AG08396 (cell line): ENCODE results near the gene CYP4V2.

Experiments used
- DNase-seq: peaks from one replicate; pipeline ENCODE4 v3.0.0; 2012; ENCODE audit warnings: low spot score, mixed read lengths

Gene CYP4V2

DNA sequence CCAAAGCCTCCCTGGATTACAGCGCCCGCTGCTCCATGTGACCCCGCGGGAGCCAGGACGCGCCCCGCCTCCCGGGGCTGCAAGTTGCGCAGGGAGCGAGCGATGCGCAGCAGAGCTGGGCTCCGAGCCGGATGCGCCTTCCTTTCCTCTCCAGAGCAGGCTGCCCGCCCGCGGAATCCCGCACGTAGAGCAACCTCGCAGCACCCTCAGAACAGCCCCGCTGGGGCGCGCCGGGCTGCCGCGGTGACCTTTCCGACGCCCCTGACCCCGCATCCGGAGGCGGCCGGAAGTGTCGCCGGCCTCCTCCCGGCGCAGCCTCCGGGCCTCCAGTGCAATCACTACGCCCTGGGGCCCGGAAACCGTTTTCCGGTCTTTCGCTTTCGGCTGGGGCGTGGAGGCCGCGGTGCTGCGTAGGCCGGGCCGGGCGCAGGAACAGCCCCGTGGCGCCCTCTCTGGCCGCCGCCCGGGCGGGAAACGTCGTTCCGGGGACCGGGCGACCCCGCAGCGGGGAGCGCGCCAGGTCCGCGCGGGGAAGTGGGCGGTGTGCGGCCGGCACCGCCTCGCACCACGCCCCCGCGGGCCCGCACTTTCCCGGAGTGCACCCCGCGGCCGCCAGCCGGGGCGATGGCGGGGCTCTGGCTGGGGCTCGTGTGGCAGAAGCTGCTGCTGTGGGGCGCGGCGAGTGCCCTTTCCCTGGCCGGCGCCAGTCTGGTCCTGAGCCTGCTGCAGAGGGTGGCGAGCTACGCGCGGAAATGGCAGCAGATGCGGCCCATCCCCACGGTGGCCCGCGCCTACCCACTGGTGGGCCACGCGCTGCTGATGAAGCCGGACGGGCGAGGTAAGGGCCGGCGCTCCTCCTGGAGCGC is at the start of gene CYP4V2:
CYP4V2 (plus strand) TSS at position 368 of the 866 bp plus-strand sequence; CDS start at position 625, 257 bp downstream.
- DNase-seq = peak; percentile 92

DNA sequence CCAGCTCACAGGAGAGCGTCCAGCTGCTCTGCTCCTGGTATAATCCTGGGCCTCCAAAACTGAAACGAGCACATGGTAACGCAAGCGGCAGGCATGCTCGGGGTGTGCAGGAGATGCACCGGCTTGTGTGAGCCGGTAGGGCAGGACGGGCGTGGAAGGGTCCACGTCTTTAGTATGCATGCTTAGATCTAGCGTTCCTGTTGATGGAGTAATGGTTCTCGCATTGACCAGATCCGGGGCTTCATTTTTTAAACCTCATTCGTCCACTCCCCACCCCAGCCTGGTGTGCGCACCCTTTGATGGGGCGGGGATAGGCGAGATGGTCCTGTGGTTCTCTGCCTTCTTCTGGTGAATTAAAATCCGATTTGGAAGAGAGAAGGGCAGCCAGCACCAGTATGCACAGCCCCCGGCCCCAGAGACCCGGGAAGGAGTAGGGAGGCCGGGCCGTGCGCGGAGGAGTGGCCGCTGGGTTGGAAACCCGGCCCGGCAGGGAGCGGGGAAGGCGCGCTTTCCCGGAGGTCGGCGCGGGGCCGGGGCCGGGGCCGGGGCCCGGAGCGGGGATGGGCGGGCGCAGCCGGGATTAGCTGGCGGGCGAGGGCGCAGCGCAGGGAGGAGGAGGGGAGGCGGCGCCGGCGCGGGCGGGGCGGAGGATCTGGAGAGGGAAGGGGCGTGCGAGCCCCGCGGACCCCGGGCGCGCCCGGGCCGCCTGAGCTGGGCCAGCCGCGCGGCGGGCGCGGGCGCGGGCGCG is 47.0 kb upstream of the CYP4V2 start:
- DNase-seq = peak; percentile 59

DNA sequence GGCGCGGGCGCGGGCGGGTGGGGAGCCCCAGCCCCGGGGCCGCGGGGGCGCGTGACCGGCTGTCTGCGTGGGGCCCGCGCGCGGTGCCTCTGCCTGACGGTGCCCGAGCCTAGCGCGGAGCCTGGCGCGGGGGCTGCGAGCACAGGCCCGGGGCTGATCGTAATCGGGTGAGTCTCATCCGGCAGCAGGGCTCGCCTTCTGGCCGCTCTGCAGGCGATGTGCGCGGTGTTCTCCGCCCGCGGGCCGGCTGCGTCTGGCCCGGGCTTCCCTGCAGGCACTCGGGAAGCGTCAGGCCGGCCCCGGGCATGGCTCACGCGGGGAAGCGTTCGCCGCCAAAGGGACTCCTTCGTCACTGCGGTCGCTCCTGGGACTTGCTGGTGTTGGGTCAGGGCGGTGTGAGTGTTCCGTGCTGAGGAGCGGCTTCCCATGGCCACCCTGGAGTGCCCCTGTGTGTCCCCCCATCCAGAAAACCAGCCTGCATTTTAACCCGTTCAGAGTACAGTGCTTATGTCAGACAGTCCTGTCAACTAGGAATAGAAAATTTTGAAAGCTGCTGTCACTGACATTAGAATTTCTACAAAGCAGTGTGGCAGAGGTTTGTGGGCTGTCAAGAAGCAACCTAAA is 46.3 kb upstream of the CYP4V2 start:
- DNase-seq = peak; percentile 70

DNA sequence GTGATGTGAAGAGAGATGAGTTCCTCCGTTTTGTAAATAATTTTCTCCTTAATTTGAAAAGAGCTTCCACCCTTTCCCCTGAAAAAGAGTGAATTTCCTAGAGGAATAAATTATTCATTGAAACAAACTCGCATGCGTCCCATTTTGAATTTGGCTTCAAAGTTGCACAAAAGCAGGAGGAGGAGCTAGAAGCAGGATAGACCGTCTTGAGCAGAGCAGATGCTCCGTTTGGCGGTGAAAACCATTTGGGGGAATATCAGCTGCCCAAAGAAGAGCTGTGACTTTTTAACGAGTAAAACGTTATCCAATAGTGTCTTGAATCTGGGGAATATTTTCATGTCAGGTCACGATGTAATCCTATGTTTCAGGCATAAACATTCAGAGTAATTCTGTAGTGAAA is 44.9 kb upstream of the CYP4V2 start:
- DNase-seq = no peak

DNA sequence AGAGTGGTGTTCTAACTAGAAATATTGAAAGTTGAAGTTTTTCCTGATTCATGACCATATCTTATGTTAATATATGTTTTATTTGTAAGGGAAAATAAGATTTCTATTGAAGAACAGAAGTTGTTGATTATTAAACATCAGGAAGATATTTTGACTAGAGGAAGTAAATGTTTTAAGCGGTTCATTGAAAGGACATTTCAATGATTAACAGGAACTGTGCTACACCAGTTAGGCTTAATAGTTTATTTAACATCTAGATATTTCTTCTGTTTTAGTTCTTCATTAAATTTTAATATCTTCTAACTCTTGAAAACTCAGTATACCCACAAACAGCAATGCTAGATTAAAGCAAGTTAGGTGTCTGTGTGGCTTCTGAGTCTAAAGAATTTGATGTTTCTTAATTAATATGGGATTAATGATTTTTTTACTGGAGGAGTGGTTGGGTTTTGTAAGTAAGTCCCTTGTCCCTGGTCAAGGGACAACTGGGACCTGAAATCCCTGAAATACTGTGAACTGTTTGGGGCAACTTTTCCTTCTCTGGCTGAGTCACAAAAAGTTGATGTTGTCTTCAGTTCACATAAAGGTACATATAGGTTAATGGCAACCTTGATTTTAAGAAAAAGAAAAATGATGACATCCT is 42.9 kb upstream of the CYP4V2 start:
- DNase-seq = no peak

DNA sequence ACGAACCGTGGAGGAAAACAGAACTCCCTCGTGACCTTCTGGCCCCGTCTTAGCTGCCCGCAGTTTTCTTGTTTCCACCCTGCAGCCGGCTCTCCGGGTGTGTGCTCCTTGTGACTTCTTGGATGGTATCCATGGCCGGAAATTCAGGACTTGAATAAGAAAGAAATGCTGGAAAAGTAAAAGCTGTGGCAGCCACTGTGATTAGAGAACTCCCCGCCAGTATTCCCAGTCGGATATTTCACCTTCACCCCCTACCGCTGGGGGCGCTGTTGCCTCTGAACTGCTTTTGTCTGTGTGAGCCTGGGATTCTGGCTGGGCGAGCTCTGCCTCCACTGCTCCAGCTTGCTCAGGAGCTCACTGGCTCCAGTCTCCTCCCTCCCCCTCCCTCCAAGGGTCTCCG is 41.5 kb upstream of the CYP4V2 start:
- DNase-seq = peak; percentile 29

DNA sequence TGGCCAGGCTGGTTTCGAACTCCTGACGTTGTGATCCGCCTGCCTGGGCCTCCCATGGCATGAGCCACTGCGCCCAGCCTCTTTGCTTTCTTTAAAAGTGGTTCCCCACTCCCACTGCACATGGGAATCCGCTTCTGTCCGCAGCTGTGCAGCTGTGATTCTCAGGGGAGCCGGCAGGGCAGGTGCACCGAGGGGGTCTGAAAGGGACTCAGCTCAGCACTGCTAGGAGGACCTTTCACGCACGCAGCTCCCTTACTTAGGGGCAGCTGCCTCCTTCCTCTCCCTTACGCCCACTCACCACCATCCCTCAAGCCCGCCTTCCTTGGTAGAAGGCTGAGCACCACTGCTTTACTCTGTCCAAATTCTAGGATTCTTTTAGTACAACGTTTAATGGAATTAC is 40.4 kb upstream of the CYP4V2 start:
- DNase-seq = no peak

DNA sequence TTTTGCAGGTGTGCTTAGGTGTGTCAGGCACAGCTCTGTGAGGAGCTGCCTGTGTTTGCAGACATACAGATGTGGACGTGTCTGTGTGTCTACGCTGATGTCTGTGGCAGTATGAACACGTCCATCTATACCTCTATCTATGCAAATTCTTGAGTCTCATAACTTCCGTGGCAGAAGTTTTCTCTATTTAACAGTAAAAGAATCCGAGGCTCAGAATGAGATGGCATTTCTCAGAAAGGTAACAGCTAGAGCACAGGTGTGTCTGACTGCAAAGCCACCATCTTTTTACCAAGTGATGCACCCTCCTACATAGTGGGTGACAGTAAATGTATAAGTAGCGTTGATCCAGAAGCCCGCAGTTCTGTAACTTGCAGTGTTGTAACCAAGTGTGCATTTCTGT is 39.9 kb upstream of the CYP4V2 start:
- no peak for DNase-seq

DNA sequence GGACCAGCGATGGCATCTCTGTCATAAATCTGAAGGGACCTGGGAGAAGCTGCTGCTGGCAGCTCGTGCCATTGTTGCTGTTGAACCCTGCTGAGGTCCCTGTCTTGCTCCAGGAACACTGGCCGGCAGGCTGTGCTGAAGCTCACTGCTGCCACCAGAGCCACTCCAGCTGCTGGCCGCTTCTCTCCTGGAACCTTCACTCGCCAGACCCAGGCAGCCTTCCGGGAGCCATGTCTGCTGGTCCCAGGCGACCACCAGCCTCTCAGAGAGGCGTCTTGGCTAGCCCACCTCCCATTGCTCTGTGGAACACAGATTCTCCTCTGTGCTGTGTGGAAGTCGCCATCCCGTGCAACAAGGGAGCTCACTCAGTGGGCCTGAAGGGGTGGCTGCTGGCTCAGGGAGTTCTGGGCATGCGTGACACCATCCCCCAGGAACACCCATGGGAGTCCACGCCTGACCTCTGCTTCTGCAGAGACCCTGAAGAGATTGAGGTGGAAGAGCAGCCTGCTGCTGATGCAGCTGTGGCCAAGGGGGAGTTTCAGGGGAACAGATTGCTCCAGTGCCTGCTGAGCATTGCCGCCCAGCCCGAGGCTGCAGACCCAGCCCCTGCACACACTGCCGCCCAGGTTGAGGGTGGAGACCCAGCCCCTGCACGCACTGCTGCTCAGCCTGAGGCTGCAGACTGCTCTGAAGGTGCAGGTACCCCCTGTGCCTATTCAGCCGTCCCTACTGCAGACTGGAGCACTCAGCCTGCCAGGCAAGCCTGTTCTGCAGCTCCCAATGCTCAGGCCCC is 33.1 kb upstream of the CYP4V2 start:
- DNase-seq = no peak

DNA sequence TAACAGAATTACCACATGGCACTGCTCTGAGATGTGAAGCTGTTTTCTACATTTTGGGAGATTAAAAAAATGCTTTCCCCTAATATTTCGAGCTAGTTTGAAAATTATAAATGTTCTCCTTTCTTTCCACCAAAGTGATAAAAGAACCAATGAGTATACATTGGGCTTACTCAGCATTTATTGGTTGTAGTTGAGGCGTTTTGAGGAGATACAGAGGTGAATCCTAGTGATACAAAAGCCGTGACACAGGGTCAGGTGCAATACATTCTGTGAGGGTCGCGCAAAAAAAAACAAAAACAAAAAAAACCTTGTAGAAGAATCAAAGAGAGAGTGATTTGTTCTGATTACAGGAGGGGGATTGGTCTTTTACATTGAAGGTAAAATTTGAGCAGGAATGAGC is 32.4 kb upstream of the CYP4V2 start:
- DNase-seq = no peak

DNA sequence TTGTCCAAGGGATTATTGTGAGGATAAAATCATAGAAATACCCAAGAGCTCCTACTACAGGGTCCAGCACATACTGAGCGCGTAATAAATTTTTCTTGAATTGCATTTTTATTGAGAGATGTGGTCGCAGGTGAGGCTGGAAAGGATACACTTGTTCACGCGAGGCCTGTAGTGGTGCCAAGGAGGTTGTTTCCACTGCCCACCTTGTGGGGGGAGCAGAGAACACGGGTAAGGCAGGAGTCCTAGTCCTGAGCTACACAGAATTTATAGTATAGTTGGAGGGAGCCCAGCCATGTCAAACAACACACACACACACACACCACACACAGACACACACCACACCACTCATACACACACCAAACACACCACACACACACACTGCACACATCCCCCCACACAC is 31.8 kb upstream of the CYP4V2 start:
- no peak for DNase-seq

DNA sequence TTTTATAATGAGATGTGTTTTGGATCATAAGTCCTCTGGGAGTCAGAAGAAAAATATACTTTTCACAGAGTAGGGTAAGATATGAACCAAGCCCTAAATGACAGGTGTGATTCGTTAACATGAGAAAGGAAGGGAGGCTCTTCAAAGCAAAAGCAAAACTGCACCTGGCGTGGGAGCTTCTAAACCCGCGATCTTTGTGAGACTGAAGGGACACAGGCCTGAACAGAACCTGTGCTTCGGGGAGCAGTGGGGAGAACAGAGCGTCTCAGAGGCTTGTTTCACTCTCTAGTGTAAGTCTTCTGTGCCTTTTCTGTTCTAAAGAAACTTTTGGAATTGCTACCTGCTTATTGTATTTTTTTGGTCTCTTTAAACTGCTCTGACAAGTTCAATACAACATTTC is 30.2 kb upstream of the CYP4V2 start:
- DNase-seq = no peak

DNA sequence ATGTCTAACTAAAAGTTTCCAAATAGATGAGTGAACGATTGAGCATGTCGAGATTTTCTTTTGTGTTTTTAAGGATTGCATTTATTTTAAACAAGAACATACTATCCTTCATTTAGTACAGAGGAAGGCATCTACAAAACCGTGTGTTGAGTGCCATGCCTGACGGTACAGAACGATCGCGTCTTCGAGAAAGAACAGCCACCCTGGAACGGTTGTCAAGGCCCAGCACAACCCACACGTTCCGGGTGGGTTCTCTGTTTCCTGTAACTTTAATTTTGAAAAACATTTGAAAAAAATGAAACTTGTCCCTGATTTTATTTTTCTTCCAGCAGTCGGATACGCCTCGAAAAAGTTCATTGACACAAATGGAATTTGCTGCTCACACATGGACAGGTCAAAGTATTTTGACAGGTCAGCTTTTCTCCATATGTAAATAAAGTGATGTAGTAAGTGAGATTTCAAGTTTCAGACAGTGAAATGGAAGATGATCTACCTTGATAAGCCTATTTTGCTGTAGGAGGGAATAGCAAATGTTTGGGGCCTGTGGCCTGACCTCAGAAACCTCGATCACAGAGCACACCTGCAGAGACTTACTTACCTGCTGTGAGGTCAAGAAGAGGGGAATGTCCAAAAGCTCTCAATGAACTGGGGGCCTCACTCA is 24.4 kb upstream of the CYP4V2 start:
- no peak for DNase-seq

DNA sequence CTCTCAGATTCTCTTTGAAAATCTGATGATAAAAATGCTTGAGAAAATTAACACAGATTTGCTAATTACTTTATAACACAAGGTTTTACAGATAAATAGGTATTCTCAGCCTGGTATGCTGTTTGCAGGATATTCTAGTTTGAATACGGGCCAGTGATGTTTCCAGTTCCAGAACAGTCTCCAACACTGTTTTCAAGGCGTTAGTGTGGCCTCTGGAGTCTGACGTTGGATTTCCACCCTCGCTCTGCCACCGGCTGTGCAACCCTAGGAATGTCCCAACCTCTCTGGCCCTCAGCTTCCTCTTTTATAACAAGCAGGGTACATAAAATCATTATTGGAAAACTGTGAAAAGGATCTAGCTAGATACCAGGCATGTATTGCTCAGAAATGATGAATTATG is 23.8 kb upstream of the CYP4V2 start:
- DNase-seq = no peak

DNA sequence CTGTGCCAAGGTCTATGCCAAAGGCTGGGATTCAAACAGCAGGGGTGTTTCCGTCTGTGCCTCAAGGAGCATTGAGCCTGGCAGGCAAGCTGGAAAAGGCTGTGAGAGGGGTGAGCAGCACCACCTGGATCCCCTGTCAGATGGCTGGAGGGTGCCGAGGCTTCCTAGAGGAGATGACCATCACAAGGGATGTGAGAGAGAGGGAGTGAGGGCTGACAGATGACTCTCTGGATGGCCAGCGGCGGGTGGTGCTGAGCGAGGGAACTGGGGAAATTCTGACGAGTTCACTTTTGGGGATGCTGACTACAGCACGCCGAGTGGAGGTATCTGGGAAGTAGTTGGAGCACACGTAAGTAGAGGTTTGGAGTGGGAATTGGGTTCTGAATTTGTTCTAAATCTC is 22.6 kb upstream of the CYP4V2 start:
- DNase-seq = no peak

DNA sequence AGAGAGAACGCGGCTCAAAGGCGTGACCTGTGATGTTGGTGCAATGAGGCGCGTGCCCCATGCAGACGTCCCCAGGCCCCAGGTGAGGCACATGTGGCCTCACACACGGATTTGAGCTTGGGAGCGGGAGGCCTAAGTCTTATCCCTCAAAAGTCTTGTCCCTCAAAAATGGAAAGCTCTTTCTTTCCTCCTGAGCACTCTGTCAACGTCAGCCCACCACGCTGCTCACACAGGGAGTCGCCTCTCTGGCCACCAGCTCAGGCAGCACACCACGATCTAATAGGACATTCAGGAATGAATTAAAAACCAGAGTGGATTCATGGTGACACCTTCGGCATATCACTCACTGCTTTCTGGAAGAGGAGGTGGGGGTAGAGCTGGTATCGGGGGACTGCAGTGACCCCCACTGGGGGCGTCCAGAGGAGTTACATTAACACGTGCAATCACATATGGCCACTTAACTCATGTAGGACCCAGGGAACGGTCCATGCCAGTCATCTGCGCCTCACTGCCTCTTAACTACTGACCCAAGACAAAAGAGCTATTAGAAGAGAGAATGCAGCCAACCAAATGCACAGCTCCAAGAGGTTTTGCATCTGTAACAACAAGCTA is 21.9 kb upstream of the CYP4V2 start:
- DNase-seq = no peak

DNA sequence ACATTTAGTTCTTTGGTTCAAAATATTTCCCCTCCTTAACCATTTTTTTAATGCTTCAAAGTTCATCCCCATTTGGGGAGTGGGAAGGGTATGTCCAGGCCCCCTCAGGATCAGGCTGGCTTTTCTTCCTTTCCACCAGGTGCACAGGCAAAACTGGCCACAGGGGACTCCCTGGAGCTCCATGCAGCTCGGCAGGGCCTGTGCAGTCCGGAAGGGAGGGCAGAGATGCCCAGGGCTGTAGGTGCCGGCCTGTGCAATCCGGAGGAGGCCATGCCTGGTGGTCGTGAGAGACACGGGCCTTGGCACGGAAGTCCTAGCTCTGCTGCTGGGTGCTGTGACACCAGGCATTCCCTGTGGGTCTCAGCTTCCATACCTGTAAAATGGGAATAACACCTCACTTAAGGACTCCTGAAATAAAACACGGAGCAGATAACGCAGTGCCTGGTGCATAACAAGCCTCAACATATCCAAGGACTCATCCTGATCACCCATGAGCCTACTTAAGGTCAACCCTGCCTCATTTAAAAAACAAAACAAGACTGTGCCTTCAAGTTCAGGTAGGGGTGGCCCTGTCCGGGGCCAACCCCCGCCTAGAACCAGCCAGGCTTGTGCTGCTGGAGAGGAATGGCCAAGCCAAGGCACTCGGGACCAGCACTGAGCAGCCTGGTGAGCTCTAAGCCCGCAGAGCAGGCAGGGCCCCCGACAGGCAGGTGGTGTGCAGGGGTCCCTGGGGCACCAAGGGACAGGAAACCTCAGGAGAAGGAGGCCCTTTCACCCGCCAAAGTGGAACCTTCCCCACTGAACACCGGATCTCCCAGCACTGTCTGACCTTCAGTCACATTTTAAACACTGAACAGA is 21.2 kb upstream of the CYP4V2 start:
- DNase-seq = no peak

DNA sequence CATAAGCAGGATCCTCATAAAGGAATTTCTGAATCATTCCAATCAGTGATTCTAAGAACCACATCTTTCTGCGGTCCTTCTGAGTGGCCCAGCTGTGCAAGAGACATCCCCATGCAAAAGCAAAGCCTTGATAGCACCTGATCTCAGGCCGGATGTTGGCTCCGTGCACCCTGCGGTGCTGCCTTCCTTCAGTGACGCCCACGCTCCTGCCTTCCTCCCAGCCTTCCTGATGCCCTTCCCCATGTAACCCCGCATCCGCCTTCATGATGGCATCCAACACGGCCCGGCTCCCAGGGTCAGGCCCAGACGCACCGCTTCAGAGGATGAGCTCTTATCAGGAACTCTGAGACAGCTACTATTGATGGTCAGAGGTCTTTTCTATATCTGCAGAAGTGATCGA is 20.4 kb upstream of the CYP4V2 start:
- no peak for DNase-seq

DNA sequence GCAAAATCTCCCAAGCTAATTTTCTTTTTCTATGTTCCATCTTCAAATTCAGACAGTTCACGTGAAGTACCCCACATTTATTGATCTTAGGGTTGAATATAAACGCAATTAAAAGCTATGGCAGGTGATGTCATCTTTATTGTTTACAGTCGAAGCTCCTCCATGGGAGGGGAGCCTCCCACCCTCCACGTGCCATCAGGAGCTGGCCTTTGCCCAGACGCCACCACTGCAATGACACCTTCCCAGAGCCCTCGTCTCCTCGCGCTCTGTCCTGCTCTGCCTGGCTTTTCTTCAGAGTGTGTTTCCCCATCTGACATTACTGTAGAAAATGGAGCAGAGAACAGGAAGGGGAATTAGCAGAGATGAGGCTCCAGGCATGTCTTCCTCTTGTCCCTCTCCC is 18.8 kb upstream of the CYP4V2 start:
- no peak for DNase-seq

DNA sequence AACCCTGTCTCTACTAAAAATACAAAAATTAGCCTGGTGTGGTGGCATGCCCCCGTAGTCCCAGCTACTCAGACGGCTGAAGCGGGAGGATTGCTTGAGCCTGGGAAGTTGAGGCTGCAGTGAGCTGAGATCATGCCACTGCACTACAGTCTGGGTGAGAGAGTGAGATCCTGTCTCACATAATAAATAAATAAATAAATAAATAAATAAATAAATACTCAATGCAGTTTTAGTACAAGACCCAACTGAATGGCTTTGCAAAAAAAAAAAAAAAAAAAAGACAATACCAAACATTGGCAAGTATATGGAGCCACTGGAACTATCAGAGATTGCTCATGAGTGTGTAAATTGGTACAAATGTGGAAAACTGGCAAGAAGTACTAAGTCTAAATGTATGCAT is 3.3 kb upstream of the CYP4V2 start:
- no peak for DNase-seq
